ENCODE results near the gene RFNG. TPM values are rescaled to one million over a fixed set of nuclear protein-coding genes. Genes with fewer than 3 reads are reported as not detected.

Gene RFNG
- total RNA-seq, 4 donors from 2014 or later: 36.0 to 49.0 (median 38.3) TPM

- intact Hi-C loops (cut with DNase I): loop anchor here (2.0 kb wide), 1 partner anchor 121 kb away; no protein-coding TSS in a partner anchor
- peaks cover 30 to 46% of the 10 kb centered on the region in 2 donors for H3K4me1 ChIP-seq
- no peaks in the 10 kb centered on the region for H3K36me3 ChIP-seq
- no CpG with 5 or more reads among the region's 96 CpGs for WGBS, 2 donors
- no peaks in the 10 kb centered on the region for H3K9me3 ChIP-seq
- DNase-seq: peak in 1 of 2 donors; percentile 28
- peak within 1 kb of the TSS in 1 of 3 donors; percentile 36 for H3K4me3 ChIP-seq (replicated peaks in 1 of 3)
- H3K27ac ChIP-seq: peak within 1 kb of the TSS in 1 of 3 donors; percentile 41
- no peaks in the 10 kb centered on the region for H3K27me3 ChIP-seq
- TF ChIP-seq POLR2A (IDR thresholded peaks at IDR 0.05): no peak
- TF ChIP-seq, protein P1, sequence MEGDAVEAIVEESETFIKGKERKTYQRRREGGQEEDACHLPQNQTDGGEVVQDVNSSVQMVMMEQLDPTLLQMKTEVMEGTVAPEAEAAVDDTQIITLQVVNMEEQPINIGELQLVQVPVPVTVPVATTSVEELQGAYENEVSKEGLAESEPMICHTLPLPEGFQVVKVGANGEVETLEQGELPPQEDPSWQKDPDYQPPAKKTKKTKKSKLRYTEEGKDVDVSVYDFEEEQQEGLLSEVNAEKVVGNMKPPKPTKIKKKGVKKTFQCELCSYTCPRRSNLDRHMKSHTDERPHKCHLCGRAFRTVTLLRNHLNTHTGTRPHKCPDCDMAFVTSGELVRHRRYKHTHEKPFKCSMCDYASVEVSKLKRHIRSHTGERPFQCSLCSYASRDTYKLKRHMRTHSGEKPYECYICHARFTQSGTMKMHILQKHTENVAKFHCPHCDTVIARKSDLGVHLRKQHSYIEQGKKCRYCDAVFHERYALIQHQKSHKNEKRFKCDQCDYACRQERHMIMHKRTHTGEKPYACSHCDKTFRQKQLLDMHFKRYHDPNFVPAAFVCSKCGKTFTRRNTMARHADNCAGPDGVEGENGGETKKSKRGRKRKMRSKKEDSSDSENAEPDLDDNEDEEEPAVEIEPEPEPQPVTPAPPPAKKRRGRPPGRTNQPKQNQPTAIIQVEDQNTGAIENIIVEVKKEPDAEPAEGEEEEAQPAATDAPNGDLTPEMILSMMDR (IDR thresholded peaks at IDR 0.05): no peak
Observed at GRCh38 chr17:82031303-82031884, 20.2 kb downstream of the RFNG start, which contains the start of gene RAC3. Gene RAC3, plus strand, starts transcription at chr17:82031678. Its CDS starts 84 bp downstream, at chr17:82031762.

DNA sequence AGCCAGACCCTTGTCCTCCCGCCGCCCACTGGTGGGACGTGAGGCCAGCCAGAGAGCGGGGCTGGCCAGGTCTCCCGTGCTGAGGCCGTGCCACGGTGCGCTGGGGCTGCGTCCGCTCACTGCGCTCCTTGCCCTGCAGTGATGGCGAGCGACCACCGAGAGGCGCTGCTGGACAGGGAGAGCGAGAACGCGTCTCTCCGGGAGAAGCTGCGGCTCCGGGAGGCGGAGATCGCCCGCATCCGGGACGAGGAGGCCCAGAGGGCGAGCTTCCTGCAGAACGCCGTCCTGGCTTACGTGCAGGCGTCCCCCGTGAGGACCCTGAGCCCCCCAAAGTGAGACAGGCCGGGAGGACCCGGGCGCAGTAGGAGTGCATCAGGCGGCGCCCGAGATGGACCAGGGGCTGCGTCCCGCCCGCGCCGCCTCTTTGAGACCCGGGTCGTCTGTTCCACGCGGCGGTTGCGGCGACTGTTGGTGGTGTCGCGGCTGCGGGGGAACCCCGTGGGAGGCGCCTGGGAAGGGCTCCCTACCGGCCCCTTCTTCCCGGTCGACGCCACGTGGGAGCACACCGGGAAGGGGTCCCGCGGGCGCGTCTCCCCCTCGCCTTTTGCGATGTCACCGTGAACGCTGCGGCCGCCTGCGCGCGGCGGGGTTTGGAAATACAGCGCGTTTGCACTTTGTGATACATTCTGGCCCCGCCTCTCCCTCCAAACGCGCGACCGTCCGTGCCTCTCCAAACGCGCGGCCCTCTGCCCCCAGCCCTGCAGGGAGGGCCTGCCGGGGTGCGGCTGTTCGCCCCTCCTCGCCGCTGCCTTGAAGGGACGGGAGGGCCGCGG, 20.9 kb downstream of the RFNG start:
- Histone ChIP-seq H3K36me3 (no peaks in the 10 kb centered on the region), H3K9me3 (no peaks in the 10 kb centered on the region), H3K4me1 (peaks cover 28 to 39% of the 10 kb centered on the region in 2 donors), H3K27ac (peak overlapping the region in 1 of 3 donors; percentile 41), H3K4me3 (replicated peaks in 1 of 3) (peak overlapping the region in 1 of 3 donors; percentile 36), H3K27me3 (no peaks in the 10 kb centered on the region)
- TF ChIP-seq POLR2A (IDR thresholded peaks at IDR 0.05): no peak
- TF ChIP-seq, protein P1 (IDR thresholded peaks at IDR 0.05): peak; percentile 75 to 98 (median 94)
- peak; percentile 83 to 85 for DNase-seq
- 0 to 7% methylated on average over 3 to 8 of the region's 94 CpGs for WGBS, 2 donors
- intact Hi-C loops (cut with DNase I): loop anchor here (2.0 kb wide), 1 partner anchor 122 kb away; no protein-coding TSS in a partner anchor

DNA sequence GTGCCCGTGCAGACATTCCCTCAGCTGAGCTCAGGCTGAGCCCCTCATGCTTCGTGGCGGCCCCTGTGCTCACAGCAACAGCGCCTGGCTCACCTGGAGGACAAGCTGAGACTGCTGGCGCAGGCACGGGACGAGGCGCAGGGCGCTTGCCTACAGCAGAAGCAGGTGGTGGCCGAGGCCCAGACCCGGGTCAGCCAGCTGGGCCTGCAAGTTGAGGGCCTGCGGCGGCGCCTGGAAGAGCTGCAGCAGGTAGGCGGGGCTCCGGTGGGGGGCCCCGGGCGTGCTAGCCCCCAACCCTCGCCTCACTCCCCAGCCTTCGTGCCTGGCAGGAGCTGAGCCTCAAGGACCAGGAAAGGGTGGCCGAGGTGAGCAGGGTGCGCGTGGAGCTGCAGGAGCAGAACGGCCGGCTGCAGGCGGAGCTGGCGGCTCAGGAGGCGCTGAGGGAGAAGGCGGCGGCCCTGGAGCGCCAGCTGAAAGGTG, 21.6 kb downstream of the RFNG start:
- no peak for DNase-seq

DNA sequence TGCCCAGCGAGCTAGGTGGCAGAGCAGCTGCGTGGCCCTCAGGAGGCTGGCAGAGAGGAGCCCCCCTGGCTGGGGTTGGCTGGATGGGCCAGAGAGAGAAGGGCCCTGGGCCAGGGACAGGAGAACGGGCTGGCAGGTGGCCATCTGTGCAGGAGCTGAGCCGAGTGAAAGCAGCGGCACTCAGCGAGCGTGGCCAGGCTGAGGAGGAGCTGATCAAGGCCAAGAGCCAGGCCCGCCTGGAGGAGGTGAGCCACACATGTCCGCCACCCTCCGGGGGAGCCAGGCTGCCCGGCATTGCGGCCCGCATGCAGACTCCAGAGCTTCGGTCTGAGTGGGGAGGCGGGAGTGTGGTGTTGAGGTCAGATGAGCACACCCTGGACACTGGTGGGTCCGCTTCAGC, 22.2 kb downstream of the RFNG start:
- no peaks in the 10 kb centered on the region for H3K9me3 ChIP-seq
- no peaks in the 10 kb centered on the region for H3K27me3 ChIP-seq
- no peak overlapping the region for H3K4me3 ChIP-seq (replicated peaks in 1 of 3)
- TF ChIP-seq, protein P1 (IDR thresholded peaks at IDR 0.05): peak in 1 of 6 experiments; percentile 2
- no peak for TF ChIP-seq POLR2A (IDR thresholded peaks at IDR 0.05)
- peak overlapping the region; percentile 56 to 65 (median 62) for H3K27ac ChIP-seq
- intact Hi-C loops (cut with DNase I): loop anchor here (5.0 kb wide), 2 partner anchors 73 to 293 kb away; no protein-coding TSS in a partner anchor
- 34 to 61% methylated on average over 3 to 8 of the region's 16 CpGs for WGBS, 2 donors
- H3K4me1 ChIP-seq: peaks cover 29 to 37% of the 10 kb centered on the region in 2 donors
- no peaks in the 10 kb centered on the region for H3K36me3 ChIP-seq
- DNase-seq: peak; percentile 98

More for the DNA sequence above, 21.6 kb downstream of the RFNG start:
- no peaks in the 10 kb centered on the region for H3K36me3 ChIP-seq
- no peak overlapping the region for H3K4me3 ChIP-seq (replicated peaks in 1 of 3)
- intact Hi-C loops (cut with DNase I): loop anchor here (2.0 to 5.0 kb wide), 3 partner anchors 72 to 292 kb away; no protein-coding TSS in a partner anchor
- H3K9me3 ChIP-seq: no peaks in the 10 kb centered on the region
- TF ChIP-seq POLR2A (IDR thresholded peaks at IDR 0.05): no peak
- H3K27ac ChIP-seq: peak overlapping the region; percentile 40 to 65 (median 43)
- WGBS, 2 donors: 33 to 51% methylated on average over 15 to 23 of the region's 31 CpGs
- H3K27me3 ChIP-seq: no peaks in the 10 kb centered on the region
- H3K4me1 ChIP-seq: peaks cover 28 to 36% of the 10 kb centered on the region in 2 donors

- intact Hi-C loops (cut with DNase I): loop anchor here (5.0 kb wide), 2 partner anchors 73 to 293 kb away; no protein-coding TSS in a partner anchor
- no peak for DNase-seq
- H3K4me3 ChIP-seq (replicated peaks in 1 of 3): no peak overlapping the region
- no peaks in the 10 kb centered on the region for H3K9me3 ChIP-seq
- no peaks in the 10 kb centered on the region for H3K27me3 ChIP-seq
- no peak for TF ChIP-seq POLR2A (IDR thresholded peaks at IDR 0.05)
- TF ChIP-seq, protein P1 (IDR thresholded peaks at IDR 0.05): no peak
- 87 to 92% methylated on average over 4 to 8 of the region's 9 CpGs for WGBS, 2 donors
- H3K36me3 ChIP-seq: no peaks in the 10 kb centered on the region
- H3K27ac ChIP-seq: peak overlapping the region; percentile 56 to 65 (median 62)
- peaks cover 33 to 41% of the 10 kb centered on the region in 2 donors for H3K4me1 ChIP-seq
Observed at GRCh38 chr17:82028966-82029365, 22.6 kb downstream of the RFNG start.

All from thyroid gland (tissue), 4 donors.